ENCODE data around the gene ST3GAL6.

GRCh38 chr3:98809557-98809956 is 46.4 kb downstream of the ST3GAL6 start:
- TF ChIP-seq POLR2AphosphoS5 (IDR thresholded peaks at IDR 0.05; ENCODE audit: borderline replicate concordance, low read depth, low read length), result no peak
- no peak for TF ChIP-seq EZH2 (IDR thresholded peaks at IDR 0.05)
- no peak for TF ChIP-seq FOXP2 (optimal IDR thresholded peaks at IDR 0.05; ENCODE audit: control extremely low read depth, extremely low read length, insufficient read depth)

Measured in SK-N-MC (cell line).